AG04450 (cell line): ENCODE data around the gene PACSIN1. TPM values are rescaled to one million over a fixed set of nuclear protein-coding genes. Genes with fewer than 3 reads are reported as not detected.
A peak's percentile ranks its signal among the peaks of the same experiment; 100 is the strongest.

Source experiments
- CTCF ChIA-PET: fragments of 300-600, 350-600 bp; formaldehyde crosslinking; extraction: SDS; loops from one replicate; lab custom pipeline; 2022; ENCODE audit warnings: antibody characterized with exemption, inconsistent platforms; lab: Charles Lee
- POLR2A ChIA-PET: fragments of 350-600 bp; formaldehyde crosslinking; extraction: SDS; loops from one replicate; lab custom pipeline; 2021; ENCODE audit warnings: antibody characterized with exemption, inconsistent platforms; lab: Yijun Ruan, JAX
- DNase-seq: peaks from one replicate; pipeline ENCODE4 v3.0.0-alpha.2; 2011; ENCODE audit warnings: low read depth, low spot score
- H3K27ac ChIP-seq: one replicate; pipeline ENCODE4 v1.5.1; 2012; ENCODE audit warnings: low read depth, low read length, control low read depth
- H3K27me3 ChIP-seq: one replicate; pipeline ENCODE4 v1.6.0; 2012; ENCODE audit warnings: low read length; ENCODE audit not compliant: control insufficient read depth, insufficient read depth
- H3K4me3 ChIP-seq: 2 replicates; pipeline ENCODE4 v1.5.1; 2011; ENCODE audit warnings: mild to moderate bottlenecking, low read depth, low read length, control low read depth
- H3K9me3 ChIP-seq: 2 replicates; pipeline ENCODE4 v1.5.1; 2012; ENCODE audit warnings: low read length; ENCODE audit not compliant: control insufficient read depth, insufficient read depth
- CTCF ChIP-seq: IDR thresholded peaks from 2 replicates; pipeline ENCODE4 v1.5.1; 2011; ENCODE audit warnings: low read depth, low read length, control low read depth, inconsistent platforms
- polyA plus RNA-seq: library from polyadenylated mRNA; depleted of rRNA; stranded (reverse); fragments of >200 nt; gene quantifications from 2 replicates; pipeline ENCODE4 v1.2.3, GENCODE V29; 2011

PACSIN1 gene
- polyA plus RNA-seq, 1 experiment: not detected

GRCh38 chr6:34565722-34566137 is 99.9 kb downstream of the PACSIN1 start:
- H3K9me3 ChIP-seq: no peaks in the 10 kb centered on the region
- TF ChIP-seq CTCF: no peak
- POLR2A ChIA-PET: no interaction called here
- CTCF ChIA-PET: no interaction called here
- H3K27me3 ChIP-seq: peaks cover 8% of the 10 kb centered on the region
- H3K4me3 ChIP-seq: no peak overlapping the region
- H3K27ac ChIP-seq: no peak overlapping the region
- DNase-seq: no peak

DNA sequence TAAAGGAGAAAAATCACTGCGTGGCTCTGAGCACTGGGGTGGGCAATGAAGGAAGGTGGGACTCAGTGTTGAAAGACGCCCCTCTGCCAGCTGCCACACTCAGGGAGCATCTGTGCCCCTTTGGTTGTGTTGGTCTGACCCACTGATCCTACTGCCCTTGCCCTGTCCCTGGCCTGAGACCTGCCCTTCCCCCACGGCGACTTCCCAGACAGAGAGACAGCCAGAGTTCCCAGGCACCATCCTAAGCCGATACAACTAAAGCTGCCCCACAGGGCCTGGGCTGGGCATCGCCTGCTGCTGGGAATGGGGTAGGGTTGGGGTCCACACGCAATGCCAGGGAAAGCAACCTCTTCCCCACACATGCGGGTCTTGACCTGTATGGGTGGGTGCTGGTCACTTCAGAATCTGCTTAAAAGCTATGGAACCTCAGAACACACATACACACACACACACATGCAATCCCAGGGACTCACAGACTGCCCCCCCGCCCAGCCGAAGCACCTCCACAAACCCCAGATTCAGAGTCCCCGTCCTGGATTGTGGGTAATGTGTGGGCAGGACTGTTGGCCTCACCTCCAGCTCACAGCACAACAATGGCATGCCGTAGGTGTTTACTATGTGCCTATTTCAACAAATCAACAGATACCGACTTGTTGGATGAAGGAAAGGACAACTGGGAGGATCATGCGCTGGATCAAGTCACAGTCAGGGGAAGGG is 101.1 kb downstream of the PACSIN1 start:
- no peak for DNase-seq
- H3K27me3 ChIP-seq: peaks cover 12% of the 10 kb centered on the region
- H3K27ac ChIP-seq: no peak overlapping the region
- CTCF ChIA-PET: no interaction called here
- H3K9me3 ChIP-seq: no peaks in the 10 kb centered on the region
- no peak overlapping the region for H3K4me3 ChIP-seq
- no peak for TF ChIP-seq CTCF
- POLR2A ChIA-PET: no interaction called here

DNA sequence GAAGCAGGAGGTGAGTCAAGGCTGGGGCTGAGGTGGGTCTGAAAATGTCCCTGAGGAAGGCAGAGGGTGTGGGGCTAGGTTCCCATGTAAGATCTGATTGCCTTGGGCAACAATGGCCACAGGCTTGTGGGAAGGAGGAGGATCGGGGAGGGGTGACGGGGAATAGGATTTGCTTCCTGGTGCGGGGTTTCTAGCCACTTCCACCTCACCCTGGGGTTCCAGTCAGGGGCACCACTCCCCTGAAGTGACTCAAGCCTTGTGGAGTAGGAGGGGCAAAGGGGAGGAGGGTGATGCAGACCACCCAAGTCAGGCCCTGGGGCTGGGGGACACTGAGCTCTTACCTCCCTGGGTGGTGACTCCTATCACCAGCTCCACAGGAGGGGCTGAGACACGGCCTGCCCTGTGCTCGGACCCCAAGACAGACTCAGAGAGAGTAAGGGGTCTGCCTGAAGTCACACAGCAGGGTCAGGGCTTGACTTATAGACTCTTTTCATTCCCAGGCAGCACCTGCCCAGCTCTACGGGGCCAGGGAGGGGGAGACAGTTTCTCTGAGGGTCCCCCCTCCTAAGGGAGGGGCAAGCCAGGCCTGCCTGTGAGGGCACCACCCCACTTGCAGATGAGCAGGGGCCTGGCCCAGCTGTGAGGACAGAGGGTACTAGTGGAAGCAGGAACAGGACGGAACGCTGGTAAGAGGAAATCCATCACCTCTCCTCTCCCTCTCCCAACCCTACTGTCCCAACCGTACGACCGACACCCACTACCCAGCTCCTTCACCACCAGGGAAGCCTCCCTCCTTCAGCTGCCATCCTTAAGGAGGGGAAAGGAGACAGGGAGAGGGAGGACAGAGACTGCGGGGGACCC is 102.7 kb downstream of the PACSIN1 start:
- CTCF ChIA-PET: no interaction called here
- peaks cover 12% of the 10 kb centered on the region for H3K27me3 ChIP-seq
- TF ChIP-seq CTCF: no peak
- POLR2A ChIA-PET: interaction anchor here (0.5 kb wide), 1 partner anchor 1069 kb away, joined by 11 read pairs; no protein-coding TSS in a partner anchor
- no peaks in the 10 kb centered on the region for H3K9me3 ChIP-seq
- no peak for DNase-seq
- peak overlapping the region; percentile 21 for H3K27ac ChIP-seq
- H3K4me3 ChIP-seq: no peak overlapping the region

DNA sequence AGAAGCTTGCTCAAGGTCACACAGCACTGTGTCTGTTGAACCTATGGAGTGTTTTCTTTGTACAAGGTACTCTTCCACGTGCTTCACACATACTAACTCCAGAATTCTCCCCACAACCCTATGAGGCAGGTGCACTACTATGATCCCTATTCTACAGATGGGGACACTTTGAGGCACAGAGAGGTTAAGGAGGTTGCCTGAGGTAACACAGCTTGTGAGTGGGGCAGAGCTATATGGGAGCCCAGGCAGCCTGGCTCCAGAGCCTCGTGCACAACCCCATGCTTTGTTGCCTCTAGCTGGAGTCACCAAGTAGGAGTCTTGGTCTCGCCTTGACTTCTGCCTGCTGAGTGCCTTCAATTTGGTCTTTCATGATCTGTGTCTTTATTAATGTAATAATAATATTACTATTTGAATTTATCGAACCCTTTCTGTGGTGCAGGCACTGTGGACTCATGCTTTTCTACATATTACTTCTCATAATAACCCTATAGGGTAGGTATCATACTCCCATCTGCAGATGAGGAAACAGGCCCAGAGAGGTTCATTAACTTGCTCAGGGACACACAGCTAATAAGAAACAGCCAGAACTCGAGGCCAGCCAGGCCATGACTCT is 103.6 kb downstream of the PACSIN1 start:
- DNase-seq: no peak
- Histone ChIP-seq H3K9me3 (no peaks in the 10 kb centered on the region), H3K27ac (peak overlapping the region; percentile 21), H3K4me3 (no peak overlapping the region), H3K27me3 (peaks cover 12% of the 10 kb centered on the region)
- TF ChIP-seq CTCF: no peak
- CTCF ChIA-PET: no interaction called here
- POLR2A ChIA-PET: interaction anchor here (0.5 kb wide), 1 partner anchor 1068 kb away, joined by 11 read pairs; no protein-coding TSS in a partner anchor
